Gastrocnemius medialis (tissue), 4 donors: Measurements from ENCODE around the gene DUS4L. TPM values are rescaled to one million over a fixed set of nuclear protein-coding genes. Genes with fewer than 3 reads are reported as not detected.

Experiments
- ATAC-seq, 2 donors: fragments of 150-250 bp; one replicate each; pipeline ENCODE4 v1.9.1; 2016
- DNase-seq, 2 donors: peaks; one replicate each; pipeline ENCODE4 v3.0.0-alpha.2; 2019
- H3K27ac ChIP-seq, 4 donors: fragments of 200-600 bp; sonication (generic); 1 replicate in 1 of 4; 2 replicates in 3 of 4; pipeline ENCODE4 v1.5.1; 2016 to 2018; ENCODE audit warnings: mild to moderate bottlenecking in 2 of 4, moderate library complexity in 1 of 4
- H3K27me3 ChIP-seq, 3 donors: fragments of 200-600 bp; sonication (generic) in 2 of 3; 1 replicate in 1 of 3; 2 replicates in 2 of 3; pipeline versions ENCODE4 v1.5.1 to v1.6.0; 2016 to 2019; ENCODE audit warnings: mild to moderate bottlenecking in 1 of 3, moderate library complexity in 1 of 3
- H3K36me3 ChIP-seq, 2 donors: fragments of 200-600 bp; sonication (generic) in 1 of 2; one replicate each; pipeline ENCODE4 v1.5.1; 2017 to 2018
- H3K4me1 ChIP-seq, 2 donors: fragments of 200-600 bp; sonication (generic) in 1 of 2; one replicate each; pipeline ENCODE4 v1.5.1; 2016 to 2017; ENCODE audit warnings: mild to moderate bottlenecking in 2 of 2
- H3K4me3 ChIP-seq, 4 donors: fragments of 200-600 bp; sonication (generic) in 3 of 4; 1 replicate in 1 of 4; 2 replicates in 3 of 4; pipeline ENCODE4 v1.5.1; 2016 to 2019; ENCODE audit warnings: mild to moderate bottlenecking in 2 of 4
- H3K9me3 ChIP-seq, 3 donors: fragments of 200-600 bp; sonication (generic) in 2 of 3; 1 replicate in 1 of 3; 2 replicates in 2 of 3; pipeline ENCODE4 v1.5.1; 2016 to 2019
- CTCF ChIP-seq, 5 experiments: fragments of 450-650 bp in 3 of 5; fragments of 200-600 bp in 2 of 5; sonication (generic) in 2 of 5; IDR thresholded peaks in 4 of 5; conservative IDR thresholded peaks in 1 of 5; 1 replicate in 4 of 5; 2 replicates in 1 of 5; pipeline ENCODE4 v1.5.1; 2016 to 2019; ENCODE audit warnings: antibody characterized with exemption in 5 of 5, mild to moderate bottlenecking in 3 of 5, moderate library complexity in 3 of 5
- POLR2A ChIP-seq, 2 donors: fragments of 450-650 bp; IDR thresholded peaks; one replicate each; pipeline ENCODE4 v1.6.1; 2017; ENCODE audit warnings: antibody characterized with exemption in 2 of 2, mild to moderate bottlenecking in 2 of 2, moderate library complexity in 2 of 2
- in situ Hi-C, 4 donors: fragments of 200-750 bp; cut with MboI; loops; one replicate each; pipeline versions ENCODE4 v1.15.0 to v1.8.0; 2017; ENCODE audit warnings: low sequenced_read_pairs in 4 of 4
- intact Hi-C: fragments of 100-400 bp; cut with DNase I; formaldehyde crosslinking; loops from one replicate; pipeline ENCODE4 v1.15.1; 2023; ENCODE audit warnings: low total_unique reads
- total RNA-seq, 4 donors: library from RNA; depleted of rRNA; stranded (reverse); fragments of >200 nt; gene quantifications; one replicate each; pipeline versions ENCODE4 v1.1.0 to v1.2.3, GENCODE V29; 2016

DUS4L gene
- total RNA-seq, 4 donors from 2014 or later, result 3.1 to 5.8 (median 3.6) TPM

- no peaks in the 10 kb centered on the region for H3K9me3 ChIP-seq
- H3K36me3 ChIP-seq, result peaks cover 4 to 71% of the 10 kb centered on the region in 2 donors
- H3K4me3 ChIP-seq, result no peak overlapping the region
- peak overlapping the region in 2 of 4 donors; percentile 23 to 24 for H3K27ac ChIP-seq
- ATAC-seq (no peak), DNase-seq (no peak)
- H3K4me1 ChIP-seq, result peaks cover 5 to 7% of the 10 kb centered on the region in 2 donors
- in situ Hi-C loops, result loop anchor here in 3 of 4 donors (25.0 kb wide), 2 partner anchors 290 to 410 kb away; partner anchors contain the start of gene DLD (in 2 of the 3)
- intact Hi-C loops, result no loop called here
- TF ChIP-seq CTCF (IDR thresholded peaks at IDR 0.05 in 4 of 5, conservative IDR thresholded peaks at IDR 0.05 in 1 of 5) (no peak), POLR2A (IDR thresholded peaks at IDR 0.05) (no peak)
- no peaks in the 10 kb centered on the region for H3K27me3 ChIP-seq
These were observed 33.8 kb downstream of the DUS4L start for GRCh38 chr7:107597582-107597916.

GRCh38 chr7:107597953-107598352, 34.2 kb downstream of the DUS4L start:
- DNase-seq (no peak), ATAC-seq (no peak)
- Histone ChIP-seq H3K4me3 (no peak overlapping the region), H3K36me3 (peaks cover 4 to 71% of the 10 kb centered on the region in 2 donors), H3K27ac (no peak overlapping the region), H3K27me3 (no peaks in the 10 kb centered on the region), H3K4me1 (peaks cover 5 to 7% of the 10 kb centered on the region in 2 donors), H3K9me3 (no peaks in the 10 kb centered on the region)
- in situ Hi-C loops, result loop anchor here in 3 of 4 donors (25.0 kb wide), 2 partner anchors 289 to 411 kb away; partner anchors contain the start of gene DLD (in 2 of the 3)
- TF ChIP-seq POLR2A (IDR thresholded peaks at IDR 0.05) (no peak), CTCF (IDR thresholded peaks at IDR 0.05 in 4 of 5, conservative IDR thresholded peaks at IDR 0.05 in 1 of 5) (no peak)
- intact Hi-C loops, result no loop called here

GRCh38 chr7:107599262-107599661, 35.5 kb downstream of the DUS4L start:
- peaks cover 5 to 7% of the 10 kb centered on the region in 2 donors for H3K4me1 ChIP-seq
- ATAC-seq (no peak), DNase-seq (no peak)
- peaks cover 4 to 65% of the 10 kb centered on the region in 2 donors for H3K36me3 ChIP-seq
- no peak overlapping the region for H3K4me3 ChIP-seq
- no peaks in the 10 kb centered on the region for H3K9me3 ChIP-seq
- H3K27me3 ChIP-seq, result no peaks in the 10 kb centered on the region
- intact Hi-C loops, result no loop called here
- TF ChIP-seq CTCF (IDR thresholded peaks at IDR 0.05 in 4 of 5, conservative IDR thresholded peaks at IDR 0.05 in 1 of 5) (no peak), POLR2A (IDR thresholded peaks at IDR 0.05) (no peak)
- in situ Hi-C loops, result loop anchor here in 3 of 4 donors (25.0 kb wide), 2 partner anchors 288 to 412 kb away; partner anchors contain the start of gene DLD (in 2 of the 3)
- no peak overlapping the region for H3K27ac ChIP-seq

GRCh38 chr7:107600816-107601215, 37.0 kb downstream of the DUS4L start:
- TF ChIP-seq POLR2A (IDR thresholded peaks at IDR 0.05), result no peak
- TF ChIP-seq CTCF (IDR thresholded peaks at IDR 0.05 in 4 of 5, conservative IDR thresholded peaks at IDR 0.05 in 1 of 5), result no peak
- Histone ChIP-seq H3K27me3 (no peaks in the 10 kb centered on the region), H3K4me1 (peaks cover 0 to 7% of the 10 kb centered on the region in 2 donors), H3K4me3 (no peak overlapping the region), H3K27ac (no peak overlapping the region), H3K36me3 (peaks cover 4 to 60% of the 10 kb centered on the region in 2 donors), H3K9me3 (no peaks in the 10 kb centered on the region)
- DNase-seq (no peak), ATAC-seq (no peak)
- in situ Hi-C loops, result no loop called here
- intact Hi-C loops, result no loop called here
